HG03558 (cell line): ENCODE data around the gene KAZN.
"Not testable (repeated sequence)": the region's sequence is repeated elsewhere in the genome, so short reads cannot be mapped to it uniquely, and the experiment has no call there.

Experiments used
- ATAC-seq: cut with Tn5 transposase; IDR thresholded peaks from one replicate; pipeline ENCODE4 v1.9.1; 2021; ENCODE audit warnings: moderate number of reproducible peaks; ENCODE audit not compliant: unreplicated experiment; ENCODE audit errors: extremely low read depth

KAZN gene

GRCh38 chr1:14958249-14959058 is 360.0 kb downstream of the KAZN start:
- no peak for ATAC-seq

GRCh38 chr1:14959059-14959694 is 360.7 kb downstream of the KAZN start:
- no peak for ATAC-seq

- no peak for ATAC-seq
Measured at GRCh38 chr1:14961661-14962267, 363.3 kb downstream of the KAZN start.

- no peak for ATAC-seq
Measured at GRCh38 chr1:14962407-14962806, 363.9 kb downstream of the KAZN start.

GRCh38 chr1:14963791-14964710 is 365.6 kb downstream of the KAZN start:
- not testable (repeated sequence) for ATAC-seq

- no peak for ATAC-seq
Measured at GRCh38 chr1:14964711-14965055, 366.2 kb downstream of the KAZN start.

GRCh38 chr1:14968251-14968851 is 369.9 kb downstream of the KAZN start:
- no peak for ATAC-seq

GRCh38 chr1:14969006-14969405 is 370.5 kb downstream of the KAZN start:
- no peak for ATAC-seq

- no peak for ATAC-seq
Measured at GRCh38 chr1:14970115-14970798, 371.8 kb downstream of the KAZN start.

GRCh38 chr1:14970799-14971141 is 372.3 kb downstream of the KAZN start:
- no peak for ATAC-seq

- no peak for ATAC-seq
Measured at GRCh38 chr1:14971221-14971620, 372.7 kb downstream of the KAZN start.

- no peak for ATAC-seq
Measured at GRCh38 chr1:14972107-14972506, 373.6 kb downstream of the KAZN start.

- ATAC-seq, result no peak
Measured at GRCh38 chr1:14973773-14974172, 375.3 kb downstream of the KAZN start.

- no peak for ATAC-seq
Measured at GRCh38 chr1:14974361-14974760, 375.9 kb downstream of the KAZN start.

GRCh38 chr1:14975119-14975518 is 376.6 kb downstream of the KAZN start:
- ATAC-seq, result no peak

GRCh38 chr1:14976256-14976655 is 377.8 kb downstream of the KAZN start:
- ATAC-seq, result no peak

GRCh38 chr1:14977338-14977931 is 378.9 kb downstream of the KAZN start:
- no peak for ATAC-seq

GRCh38 chr1:14980621-14981218 is 382.2 kb downstream of the KAZN start:
- no peak for ATAC-seq

- no peak for ATAC-seq
Measured at GRCh38 chr1:14982029-14982428, 383.5 kb downstream of the KAZN start.
